MCF 10A (cell line): ENCODE data around the gene TUBB2B. TPM values are rescaled to one million over a fixed set of nuclear protein-coding genes. Genes with fewer than 3 reads are reported as not detected.

ENCODE experiments used
- BruUV-seq: library from RNA; stranded (reverse); fragments of 400-500 nt; replicated peaks from 2 replicates; lab custom pipeline; 2021; lab: Mats Ljungman, UMichigan
- CTCF ChIA-PET: fragments of 300-600 bp; sonication (Branson Sonifier 250); formaldehyde crosslinking; extraction: SDS; loops from one replicate; lab custom pipeline; 2021; ENCODE audit warnings: antibody characterized with exemption, inconsistent platforms; lab: Yijun Ruan, JAX
- POLR2A ChIA-PET: fragments of 300-600, 350-650 bp; sonication (Branson Sonifier 250); formaldehyde crosslinking; extraction: SDS; loops from one replicate; lab custom pipeline; 2020; ENCODE audit warnings: antibody characterized with exemption, inconsistent platforms; lab: Yijun Ruan, JAX
- DNase-seq: peaks from one replicate; pipeline ENCODE4 v3.0.0-alpha.2; 2018; ENCODE audit not compliant: unreplicated experiment
- H3K27ac Mint-ChIP-seq: one replicate; pipeline ENCODE4 v1.8.0; 2022; ENCODE audit warnings: mild to moderate bottlenecking, low read depth, mixed read lengths; ENCODE audit not compliant: unreplicated experiment
- H3K27me3 Mint-ChIP-seq: one replicate; pipeline ENCODE4 v1.8.0; 2022; ENCODE audit warnings: mixed read lengths; ENCODE audit not compliant: insufficient read depth, unreplicated experiment
- H3K36me3 Mint-ChIP-seq: one replicate; pipeline ENCODE4 v1.8.0; 2022; ENCODE audit warnings: mild to moderate bottlenecking, moderate library complexity, mixed read lengths; ENCODE audit not compliant: insufficient read depth, unreplicated experiment
- H3K4me1 Mint-ChIP-seq: one replicate; pipeline ENCODE4 v1.8.0; 2022; ENCODE audit warnings: mixed read lengths; ENCODE audit not compliant: insufficient read depth, unreplicated experiment
- H3K4me3 Mint-ChIP-seq: one replicate; pipeline ENCODE4 v1.8.0; 2022; ENCODE audit warnings: mild to moderate bottlenecking, moderate library complexity, mixed read lengths; ENCODE audit not compliant: unreplicated experiment
- H3K9me3 Mint-ChIP-seq: one replicate; pipeline ENCODE4 v1.8.0; 2022; ENCODE audit warnings: mixed read lengths; ENCODE audit not compliant: unreplicated experiment
- intact Hi-C: fragments of 100-400 bp; cut with micrococcal nuclease; formaldehyde crosslinking; loops from 2 replicates; pipeline ENCODE4 v1.14.1; 2022
- total RNA-seq: library from RNA; stranded (reverse); gene quantifications from 2 replicates; pipeline ENCODE4 v1.2.3, GENCODE V29; 2022
- TF ChIP-seq, protein P1 (sequence below): fragments of 200-600 bp; IDR thresholded peaks from one replicate; pipeline ENCODE4 v1.8.0; 2022; ENCODE audit warnings: antibody characterized with exemption, mild to moderate bottlenecking; ENCODE audit not compliant: unreplicated experiment

TUBB2B gene
- total RNA-seq, 1 experiment from 2014 or later, result 0.47 TPM

DNA sequence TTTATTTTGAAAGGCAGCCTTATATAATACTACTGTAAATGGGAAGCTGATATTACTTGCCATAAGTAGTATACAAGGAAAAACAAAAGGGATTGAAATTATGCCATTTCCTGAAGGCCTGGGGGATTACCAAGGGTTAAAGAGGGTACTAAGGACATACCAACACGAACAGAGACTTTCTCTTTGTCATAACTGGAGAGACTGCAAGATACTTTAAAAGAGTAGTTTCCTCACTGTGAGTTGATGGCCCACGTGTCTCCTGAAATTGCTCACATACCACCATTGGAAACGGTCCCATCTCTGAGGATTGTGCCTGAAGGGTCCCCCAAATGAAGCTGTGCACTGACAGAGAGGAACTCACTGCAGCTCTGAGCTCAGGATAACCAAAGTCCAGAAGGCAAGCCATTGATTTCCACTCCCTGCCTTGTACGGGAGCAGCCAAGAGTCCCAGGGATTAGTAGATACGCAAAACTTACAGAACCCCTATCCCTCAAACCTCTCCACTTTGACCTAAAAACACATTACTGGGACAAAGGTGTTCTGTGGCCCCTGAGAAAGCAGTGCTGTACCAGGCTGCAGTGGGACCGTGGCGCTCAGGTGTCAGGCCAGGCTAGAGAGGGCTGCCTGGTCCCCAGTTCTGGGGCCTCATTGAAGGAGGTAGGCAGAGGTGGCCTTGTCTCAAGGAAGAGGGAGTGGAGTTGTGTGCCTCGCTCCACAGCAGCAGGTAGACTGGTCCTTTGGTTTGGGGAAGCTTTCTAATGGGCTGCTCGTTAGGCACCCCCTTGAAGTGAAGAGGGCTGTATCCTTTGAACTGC is 46.5 kb upstream of the TUBB2B start:
- no peaks in the 10 kb centered on the region for H3K9me3 Mint-ChIP-seq
- no peak overlapping the region for H3K27ac Mint-ChIP-seq
- H3K4me1 Mint-ChIP-seq, result no peaks in the 10 kb centered on the region
- peaks cover 46% of the 10 kb centered on the region for H3K36me3 Mint-ChIP-seq
- no TSS peak for BruUV-seq
- H3K4me3 Mint-ChIP-seq, result no peak overlapping the region
- TF ChIP-seq, protein P1, sequence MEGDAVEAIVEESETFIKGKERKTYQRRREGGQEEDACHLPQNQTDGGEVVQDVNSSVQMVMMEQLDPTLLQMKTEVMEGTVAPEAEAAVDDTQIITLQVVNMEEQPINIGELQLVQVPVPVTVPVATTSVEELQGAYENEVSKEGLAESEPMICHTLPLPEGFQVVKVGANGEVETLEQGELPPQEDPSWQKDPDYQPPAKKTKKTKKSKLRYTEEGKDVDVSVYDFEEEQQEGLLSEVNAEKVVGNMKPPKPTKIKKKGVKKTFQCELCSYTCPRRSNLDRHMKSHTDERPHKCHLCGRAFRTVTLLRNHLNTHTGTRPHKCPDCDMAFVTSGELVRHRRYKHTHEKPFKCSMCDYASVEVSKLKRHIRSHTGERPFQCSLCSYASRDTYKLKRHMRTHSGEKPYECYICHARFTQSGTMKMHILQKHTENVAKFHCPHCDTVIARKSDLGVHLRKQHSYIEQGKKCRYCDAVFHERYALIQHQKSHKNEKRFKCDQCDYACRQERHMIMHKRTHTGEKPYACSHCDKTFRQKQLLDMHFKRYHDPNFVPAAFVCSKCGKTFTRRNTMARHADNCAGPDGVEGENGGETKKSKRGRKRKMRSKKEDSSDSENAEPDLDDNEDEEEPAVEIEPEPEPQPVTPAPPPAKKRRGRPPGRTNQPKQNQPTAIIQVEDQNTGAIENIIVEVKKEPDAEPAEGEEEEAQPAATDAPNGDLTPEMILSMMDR, result no peak
- intact Hi-C loops, result no loop called here
- no peaks in the 10 kb centered on the region for H3K27me3 Mint-ChIP-seq
- ChIA-PET CTCF (interaction anchor here (0.9 to 1.2 kb wide), 3 partner anchors 14 to 458 kb away, joined by 3 read pairs; no protein-coding TSS in a partner anchor), POLR2A (interaction anchor here (1.0 to 1.5 kb wide), 4 partner anchors 11 to 65 kb away, joined by 3 to 5 read pairs (median 3); no protein-coding TSS in a partner anchor)
- no peak for DNase-seq

DNA sequence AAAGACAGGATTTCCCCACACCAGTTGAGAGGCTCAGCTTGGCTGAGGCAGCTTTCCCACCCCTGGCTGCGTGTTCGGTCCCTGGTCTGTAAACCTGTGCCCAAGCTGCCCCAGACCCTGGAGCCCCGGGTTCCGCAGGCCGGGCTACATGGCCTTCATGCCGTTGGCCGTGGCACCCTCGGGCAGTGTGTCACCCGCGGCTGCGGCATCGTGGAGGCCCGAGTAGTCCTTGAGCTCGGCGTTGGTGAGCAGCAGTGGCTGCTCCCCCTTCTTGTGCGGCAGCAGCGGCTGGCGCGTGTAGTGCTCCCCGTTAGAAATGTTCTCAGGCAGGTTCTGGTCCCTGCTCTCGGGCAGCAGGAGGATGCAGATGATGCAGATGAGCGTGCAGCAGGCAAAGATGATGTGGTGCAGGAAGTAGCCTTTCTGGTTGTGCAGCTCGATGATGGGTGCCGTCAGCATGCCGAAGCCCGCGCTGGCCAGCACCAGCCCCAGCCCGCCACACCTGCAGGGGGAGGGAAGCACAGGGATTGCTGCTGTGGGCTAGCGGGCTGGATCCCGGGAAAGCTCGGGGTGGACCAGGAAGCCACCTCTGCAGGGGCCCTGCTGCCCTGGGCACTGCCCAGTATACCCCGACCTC is 45.6 kb upstream of the TUBB2B start:
- DNase-seq, result no peak
- no TSS peak for BruUV-seq
- intact Hi-C loops, result no loop called here
- Mint-ChIP-seq H3K9me3 (no peaks in the 10 kb centered on the region), H3K27me3 (no peaks in the 10 kb centered on the region), H3K4me1 (no peaks in the 10 kb centered on the region), H3K36me3 (peaks cover 48% of the 10 kb centered on the region), H3K27ac (no peak overlapping the region), H3K4me3 (no peak overlapping the region)
- TF ChIP-seq, protein P1, result no peak
- POLR2A ChIA-PET, result interaction anchor here (1.0 to 1.5 kb wide), 5 partner anchors 10 to 64 kb away, joined by 3 to 6 read pairs (median 3); partner anchors contain the start of gene PSMG4
- CTCF ChIA-PET, result interaction anchor here (1.1 to 1.2 kb wide), 2 partner anchors 13 to 22 kb away, joined by 3 read pairs; no protein-coding TSS in a partner anchor

DNA sequence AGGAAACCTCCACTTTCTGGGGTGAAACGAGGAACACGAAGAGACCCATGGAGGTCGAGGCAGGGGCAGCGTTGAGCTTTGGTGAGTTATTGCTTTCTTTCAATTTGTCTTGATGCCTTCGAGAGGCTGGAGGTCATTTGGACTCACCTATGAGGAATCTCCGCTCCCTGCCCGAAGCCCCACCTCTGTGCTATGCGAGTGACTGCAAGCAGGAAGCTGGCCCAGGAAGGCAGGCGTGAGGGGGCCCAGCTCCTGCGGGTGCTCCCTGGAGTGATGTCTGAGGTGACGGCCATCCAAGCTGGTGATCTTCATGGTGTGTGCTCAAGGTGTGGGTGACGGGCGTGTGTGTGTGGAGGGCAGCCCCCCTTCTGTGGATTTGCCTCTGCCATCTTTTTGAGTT is 44.3 kb upstream of the TUBB2B start:
- no peaks in the 10 kb centered on the region for H3K4me1 Mint-ChIP-seq
- H3K9me3 Mint-ChIP-seq, result no peaks in the 10 kb centered on the region
- no peak overlapping the region for H3K27ac Mint-ChIP-seq
- peaks cover 55% of the 10 kb centered on the region for H3K36me3 Mint-ChIP-seq
- DNase-seq, result no peak
- TF ChIP-seq, protein P1, result no peak
- intact Hi-C loops, result no loop called here
- no TSS peak for BruUV-seq
- CTCF ChIA-PET, result interaction anchor here (0.7 to 1.1 kb wide), 2 partner anchors 12 to 454 kb away, joined by 3 read pairs; no protein-coding TSS in a partner anchor
- H3K27me3 Mint-ChIP-seq, result no peaks in the 10 kb centered on the region
- POLR2A ChIA-PET, result interaction anchor here (0.7 to 1.4 kb wide), 4 partner anchors 10 to 388 kb away, joined by 3 to 6 read pairs (median 4); partner anchors contain the start of gene PSMG4
- no peak overlapping the region for H3K4me3 Mint-ChIP-seq

DNA sequence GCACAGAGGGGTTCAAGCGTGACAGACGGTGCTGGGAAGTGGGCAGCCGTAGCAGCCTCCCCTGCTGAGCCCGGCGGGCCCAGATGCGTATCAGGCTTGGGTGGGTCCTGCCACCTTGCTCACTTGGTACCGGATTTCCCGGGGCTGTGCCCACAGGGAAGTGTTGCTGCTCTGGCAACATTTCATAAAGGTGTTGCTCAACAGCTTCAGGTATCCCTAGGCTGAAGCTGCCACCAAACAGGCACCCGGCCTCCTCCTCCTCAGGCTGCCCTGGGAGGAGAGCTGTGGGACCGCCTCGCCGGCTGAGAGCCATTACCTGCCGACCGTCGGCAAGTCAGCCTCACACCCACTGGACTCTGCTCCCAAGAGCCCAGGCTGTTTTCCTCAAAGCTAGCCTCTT is 42.8 kb upstream of the TUBB2B start:
- intact Hi-C loops, result no loop called here
- TF ChIP-seq, protein P1, result no peak
- H3K27ac Mint-ChIP-seq, result no peak overlapping the region
- no peak overlapping the region for H3K4me3 Mint-ChIP-seq
- no peak for DNase-seq
- no peaks in the 10 kb centered on the region for H3K4me1 Mint-ChIP-seq
- POLR2A ChIA-PET, result interaction anchor here (0.6 to 1.1 kb wide), 5 partner anchors 10 to 190 kb away, joined by 3 to 4 read pairs (median 3); no protein-coding TSS in a partner anchor
- no TSS peak for BruUV-seq
- H3K9me3 Mint-ChIP-seq, result no peaks in the 10 kb centered on the region
- peaks cover 65% of the 10 kb centered on the region for H3K36me3 Mint-ChIP-seq
- H3K27me3 Mint-ChIP-seq, result no peaks in the 10 kb centered on the region
- CTCF ChIA-PET, result interaction anchor here (0.6 kb wide), 1 partner anchor 8 kb away, joined by 3 read pairs; no protein-coding TSS in a partner anchor
